Liver (tissue), 9 donors: Measurements from ENCODE around the gene RANBP3. TPM values are rescaled to one million over a fixed set of nuclear protein-coding genes. Genes with fewer than 3 reads are reported as not detected.

ENCODE experiments used
- DNase-seq: peaks from one replicate; pipeline ENCODE4 v3.0.0-alpha.2; 2017; ENCODE audit warnings: low spot score
- H3K27ac ChIP-seq, 2 donors: one replicate each; pipeline ENCODE4 v1.7.0; 2013; ENCODE audit warnings: inconsistent platforms in 2 of 2, low read length in 2 of 2, control low read depth in 1 of 2, low read depth in 1 of 2, mild to moderate bottlenecking in 1 of 2
- H3K27me3 ChIP-seq, 4 donors: one replicate each; pipeline versions ENCODE4 v1.6.1 to v1.7.0; 2013; ENCODE audit warnings: low read length in 3 of 4, inconsistent platforms in 1 of 4, mild to moderate bottlenecking in 1 of 4, moderate library complexity in 1 of 4; ENCODE audit not compliant: control insufficient read depth in 4 of 4, insufficient read depth in 4 of 4
- H3K36me3 ChIP-seq, 4 donors: one replicate each; pipeline versions ENCODE4 v1.6.1 to v1.7.0; 2013; ENCODE audit warnings: low read length in 3 of 4, mild to moderate bottlenecking in 3 of 4, low read depth in 1 of 4, moderate library complexity in 1 of 4; ENCODE audit not compliant: control insufficient read depth in 4 of 4, insufficient read depth in 3 of 4
- H3K4me1 ChIP-seq, 4 donors: one replicate each; pipeline versions ENCODE4 v1.6.1 to v1.7.0; 2013; ENCODE audit warnings: low read length in 3 of 4, mild to moderate bottlenecking in 3 of 4, moderate library complexity in 1 of 4; ENCODE audit not compliant: control insufficient read depth in 4 of 4, insufficient read depth in 4 of 4
- H3K4me3 ChIP-seq, 3 donors: one replicate each; pipeline versions ENCODE4 v1.6.1 to v1.7.0; 2013; ENCODE audit warnings: low read length in 3 of 3, control low read depth in 1 of 3, low read depth in 1 of 3, mild to moderate bottlenecking in 1 of 3
- H3K9ac ChIP-seq, 2 donors: one replicate each; pipeline ENCODE4 v1.7.0; 2013; ENCODE audit warnings: low read length in 2 of 2, mild to moderate bottlenecking in 2 of 2, moderate library complexity in 2 of 2, control low read depth in 1 of 2, low read depth in 1 of 2
- H3K9me3 ChIP-seq, 4 donors: one replicate each; pipeline versions ENCODE4 v1.6.1 to v1.7.0; 2013; ENCODE audit warnings: low read length in 3 of 4; ENCODE audit not compliant: control insufficient read depth in 4 of 4
- CTCF ChIP-seq: fragments of 150-350 bp; IDR thresholded peaks from 2 replicates; pipeline ENCODE4 v1.5.1; 2017; ENCODE audit warnings: improper control_type of control experiment, low read depth, low read length; ENCODE audit not compliant: missing input control
- EGR1 ChIP-seq, 2 donors: IDR thresholded peaks; 2 replicates each; pipeline ENCODE4 v1.6.1; 2016 to 2018; ENCODE audit warnings: antibody characterized with exemption in 2 of 2, low read depth in 2 of 2
- FOXA1 ChIP-seq: IDR thresholded peaks from 2 replicates; pipeline ENCODE4 v1.6.1; 2016; ENCODE audit warnings: antibody characterized with exemption
- FOXA2 ChIP-seq: IDR thresholded peaks from 2 replicates; pipeline ENCODE4 v1.6.1; 2016; ENCODE audit warnings: antibody characterized with exemption
- GABPA ChIP-seq, 2 donors: IDR thresholded peaks in 1 of 2; conservative IDR thresholded peaks in 1 of 2; 2 replicates each; pipeline ENCODE4 v1.6.1; 2016; ENCODE audit warnings: antibody characterized with exemption in 2 of 2, mild to moderate bottlenecking in 1 of 2, moderate library complexity in 1 of 2
- HNF4A ChIP-seq, 2 donors: conservative IDR thresholded peaks; 2 replicates each; pipeline ENCODE4 v1.6.1; 2016; ENCODE audit warnings: antibody characterized with exemption in 2 of 2, mild to moderate bottlenecking in 2 of 2
- HNF4G ChIP-seq: IDR thresholded peaks from 2 replicates; pipeline ENCODE4 v1.6.1; 2016; ENCODE audit warnings: antibody characterized with exemption
- JUND ChIP-seq, 2 donors: IDR thresholded peaks; 2 replicates each; pipeline ENCODE4 v1.6.1; 2016; ENCODE audit warnings: antibody characterized with exemption in 2 of 2
- NR2F2 ChIP-seq: IDR thresholded peaks from 2 replicates; pipeline ENCODE4 v1.6.1; 2016; ENCODE audit warnings: antibody characterized with exemption
- RAD21 ChIP-seq, 2 donors: IDR thresholded peaks; 2 replicates each; pipeline ENCODE4 v1.6.1; 2016; ENCODE audit warnings: antibody characterized with exemption in 2 of 2, mild to moderate bottlenecking in 2 of 2
- REST ChIP-seq: IDR thresholded peaks from 2 replicates; pipeline ENCODE4 v1.6.1; 2016; ENCODE audit warnings: antibody characterized with exemption, mild to moderate bottlenecking
- RXRA ChIP-seq, 2 donors: IDR thresholded peaks; 2 replicates each; pipeline ENCODE4 v1.6.1; 2017 to 2018; ENCODE audit warnings: antibody characterized with exemption in 2 of 2, mild to moderate bottlenecking in 1 of 2
- SP1 ChIP-seq: IDR thresholded peaks from 2 replicates; pipeline ENCODE4 v1.6.1; 2018; ENCODE audit warnings: antibody characterized with exemption, mild to moderate bottlenecking
- TAF1 ChIP-seq: conservative IDR thresholded peaks from 2 replicates; pipeline ENCODE4 v1.6.1; 2016; ENCODE audit warnings: antibody characterized with exemption, mild to moderate bottlenecking
- YY1 ChIP-seq: IDR thresholded peaks from 2 replicates; pipeline ENCODE4 v1.6.1; 2016; ENCODE audit warnings: antibody characterized with exemption, mild to moderate bottlenecking
- ZBTB33 ChIP-seq: IDR thresholded peaks from 2 replicates; pipeline ENCODE4 v1.6.1; 2016; ENCODE audit warnings: antibody characterized with exemption
- WGBS: extraction: QIAGEN DNeasy Blood & Tissue Kit; methylation state at CpG from one replicate; pipeline ENCODE4 v1.1.7; 2013; 5-methylcytosine and 5-hydroxymethylcytosine counted together
- polyA plus RNA-seq, 2 donors: library from polyadenylated mRNA; stranded (reverse) in 1 of 2; unstranded in 1 of 2; fragments of 200-250 nt in 1 of 2; fragments of >200 nt in 1 of 2; fragmentation: Nextera tagmentation in 1 of 2; extraction: Ambion mirVana in 1 of 2; gene quantifications; one replicate each; pipeline versions ENCODE4 v1.2.1 to v1.2.3, GENCODE V29; 2013 to 2015
- total RNA-seq, 2 donors: library from RNA; depleted of rRNA; stranded (reverse); fragments of >200 nt; gene quantifications; one replicate each; pipeline ENCODE4 v1.2.3, GENCODE V29; 2014
- TF ChIP-seq, protein P1 (sequence below): IDR thresholded peaks from 2 replicates; pipeline ENCODE4 v1.6.1; 2016; ENCODE audit warnings: antibody characterized with exemption
- TF ChIP-seq, protein P2 (sequence below): IDR thresholded peaks from 2 replicates; pipeline ENCODE4 v1.6.1; 2016; ENCODE audit warnings: antibody characterized with exemption
- donor health status: healthy.
- donor health status: healthy.
- donor health status: healthy.
- donor health status: healthy.
- donor health status: healthy.

RANBP3 gene
- total and polyA plus RNA-seq, 4 donors, result 10.0 to 23.3 (median 20.7) TPM

- H3K4me3 ChIP-seq, result peak overlapping the region; percentile 91 to 93 (median 93)
- no peaks in the 10 kb centered on the region for H3K9me3 ChIP-seq
- TF ChIP-seq ZBTB33 (no peak), TAF1 (no peak), FOXA2 (no peak)
- no peak for DNase-seq
- H3K27me3 ChIP-seq, result no peaks in the 10 kb centered on the region
- H3K27ac ChIP-seq, result peak overlapping the region; percentile 48 to 75
- peaks cover 3 to 39% (median 31%) of the 10 kb centered on the region in 4 donors for H3K4me1 ChIP-seq
- H3K36me3 ChIP-seq, result peaks cover 0 to 14% (median 4%) of the 10 kb centered on the region in 4 donors
- H3K9ac ChIP-seq, result peak overlapping the region; percentile 41 to 75
- 51% methylated on average over 31 of the region's 31 CpGs for WGBS
These were observed 72.7 kb downstream of the RANBP3 start for GRCh38 chr19:5905114-5905778.

DNA sequence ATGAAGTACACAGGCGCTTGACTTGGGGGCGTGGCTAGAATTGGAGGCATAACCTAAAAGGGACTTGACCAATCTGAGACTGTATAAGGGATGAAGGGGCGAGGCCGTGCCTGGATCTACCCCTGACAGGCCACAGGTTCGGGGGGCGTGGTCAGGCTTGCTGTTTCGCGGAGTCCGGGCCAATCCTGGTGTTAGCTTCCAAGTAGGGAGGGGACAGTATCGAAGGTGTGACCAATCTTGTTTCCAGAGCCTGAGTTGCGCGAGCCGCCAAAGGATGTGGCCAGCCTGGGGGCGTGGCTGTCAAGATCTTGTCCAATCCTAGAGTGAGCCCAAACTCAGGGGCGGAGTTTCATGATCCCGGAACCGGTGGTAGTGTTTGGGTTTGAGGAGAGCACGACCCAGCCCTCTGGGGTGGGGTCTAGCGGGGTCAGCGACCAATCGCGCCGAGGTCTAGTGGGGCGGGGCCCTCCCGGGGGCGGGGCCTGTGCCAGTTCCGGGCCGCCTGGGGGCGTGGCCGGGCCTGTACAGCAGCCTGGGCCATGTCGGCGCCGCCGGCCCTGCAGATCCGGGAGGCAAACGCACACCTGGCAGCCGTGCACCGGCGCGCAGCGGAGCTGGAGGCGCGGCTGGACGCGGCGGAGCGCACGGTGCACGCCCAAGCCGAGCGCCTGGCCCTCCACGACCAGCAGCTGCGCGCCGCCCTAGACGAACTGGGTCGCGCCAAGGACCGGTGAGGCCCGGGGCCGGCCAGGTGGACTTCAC is 73.4 kb downstream of the RANBP3 start, which contains the start of gene VMAC:
Gene VMAC, plus strand, starts transcription at position 521 of the 762 bp plus-strand sequence. Its CDS starts 19 bp downstream, at position 540.
- H3K4me3 ChIP-seq, result peak within 1 kb of the TSS; percentile 91 to 93 (median 93)
- peak; percentile 99 for DNase-seq
- peaks cover 0 to 9% (median 2%) of the 10 kb centered on the region in 4 donors for H3K36me3 ChIP-seq
- H3K9me3 ChIP-seq, result no peaks in the 10 kb centered on the region
- H3K9ac ChIP-seq, result peak within 1 kb of the TSS; percentile 66 to 95
- H3K27me3 ChIP-seq, result no peaks in the 10 kb centered on the region
- H3K27ac ChIP-seq, result peak within 1 kb of the TSS; percentile 96
- peak; percentile 3 for TF ChIP-seq CTCF
- peak; percentile 12 for TF ChIP-seq YY1
- TF ChIP-seq RAD21 (IDR thresholded peaks at IDR 0.05), result no peak
- peak; percentile 34 to 62 for TF ChIP-seq HNF4A (conservative IDR thresholded peaks at IDR 0.05)
- no peak for TF ChIP-seq HNF4G
- peak; percentile 7 for TF ChIP-seq FOXA1
- TF ChIP-seq ZBTB33, result no peak
- peak in 1 of 2 donors; percentile 16 for TF ChIP-seq JUND (IDR thresholded peaks at IDR 0.05)
- TF ChIP-seq TAF1, result peak; percentile 1
- TF ChIP-seq, protein P1, sequence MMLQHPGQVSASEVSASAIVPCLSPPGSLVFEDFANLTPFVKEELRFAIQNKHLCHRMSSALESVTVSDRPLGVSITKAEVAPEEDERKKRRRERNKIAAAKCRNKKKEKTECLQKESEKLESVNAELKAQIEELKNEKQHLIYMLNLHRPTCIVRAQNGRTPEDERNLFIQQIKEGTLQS, result no peak
- TF ChIP-seq RXRA (IDR thresholded peaks at IDR 0.05), result peak; percentile 79 to 88
- TF ChIP-seq FOXA2, result peak; percentile 76
- TF ChIP-seq EGR1 (IDR thresholded peaks at IDR 0.05; ENCODE audit: low read depth in 2 of 2), result peak; percentile 25 to 52
- peak in 1 of 2 donors; percentile 77 for TF ChIP-seq GABPA (IDR thresholded peaks at IDR 0.05 in 1 of 2, conservative IDR thresholded peaks at IDR 0.05 in 1 of 2)
- peak; percentile 91 for TF ChIP-seq NR2F2
- TF ChIP-seq REST, result peak; percentile 51
- TF ChIP-seq, protein P2, sequence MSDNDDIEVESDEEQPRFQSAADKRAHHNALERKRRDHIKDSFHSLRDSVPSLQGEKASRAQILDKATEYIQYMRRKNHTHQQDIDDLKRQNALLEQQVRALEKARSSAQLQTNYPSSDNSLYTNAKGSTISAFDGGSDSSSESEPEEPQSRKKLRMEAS, result peak; percentile 69
- peak; percentile 97 for TF ChIP-seq SP1
- under 1% methylated on average over 61 of the region's 61 CpGs for WGBS
- H3K4me1 ChIP-seq, result peaks cover 3 to 39% (median 31%) of the 10 kb centered on the region in 4 donors
